ENCODE data around the gene SLC25A33.

DNA sequence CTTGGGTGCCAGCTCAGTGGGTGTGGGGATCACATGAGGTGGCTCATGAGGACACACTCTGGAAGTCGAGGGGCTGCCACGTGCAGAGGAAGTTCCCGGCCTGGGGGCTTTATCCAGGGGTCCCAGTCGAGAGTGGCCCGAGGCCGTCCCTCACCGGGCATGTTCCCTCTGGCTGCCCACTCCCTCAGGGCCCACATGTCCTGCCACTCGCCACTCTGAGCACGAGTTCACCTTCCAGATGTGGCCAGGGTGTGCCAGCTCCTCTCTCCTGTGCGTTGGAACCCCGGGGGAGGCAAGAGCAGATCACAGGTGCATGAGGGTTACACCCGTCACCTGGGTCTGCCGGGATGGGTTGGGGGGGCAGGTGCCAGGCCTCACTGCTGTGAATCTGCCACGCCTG lies 64.0 kb downstream of the SLC25A33 start:
- no peak for TF ChIP-seq CTCF (IDR thresholded peaks at IDR 0.05)
- TF ChIP-seq, protein P1, sequence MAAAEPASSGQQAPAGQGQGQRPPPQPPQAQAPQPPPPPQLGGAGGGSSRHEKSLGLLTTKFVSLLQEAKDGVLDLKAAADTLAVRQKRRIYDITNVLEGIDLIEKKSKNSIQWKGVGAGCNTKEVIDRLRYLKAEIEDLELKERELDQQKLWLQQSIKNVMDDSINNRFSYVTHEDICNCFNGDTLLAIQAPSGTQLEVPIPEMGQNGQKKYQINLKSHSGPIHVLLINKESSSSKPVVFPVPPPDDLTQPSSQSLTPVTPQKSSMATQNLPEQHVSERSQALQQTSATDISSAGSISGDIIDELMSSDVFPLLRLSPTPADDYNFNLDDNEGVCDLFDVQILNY (CRISPR knock-in tag; IDR thresholded peaks at IDR 0.05) = no peak
- TF ChIP-seq CREB1 (CRISPR knock-in tag; IDR thresholded peaks at IDR 0.05) = no peak
- TF ChIP-seq, protein P2, sequence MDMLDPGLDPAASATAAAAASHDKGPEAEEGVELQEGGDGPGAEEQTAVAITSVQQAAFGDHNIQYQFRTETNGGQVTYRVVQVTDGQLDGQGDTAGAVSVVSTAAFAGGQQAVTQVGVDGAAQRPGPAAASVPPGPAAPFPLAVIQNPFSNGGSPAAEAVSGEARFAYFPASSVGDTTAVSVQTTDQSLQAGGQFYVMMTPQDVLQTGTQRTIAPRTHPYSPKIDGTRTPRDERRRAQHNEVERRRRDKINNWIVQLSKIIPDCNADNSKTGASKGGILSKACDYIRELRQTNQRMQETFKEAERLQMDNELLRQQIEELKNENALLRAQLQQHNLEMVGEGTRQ (CRISPR knock-in tag; IDR thresholded peaks at IDR 0.05) = no peak
- no peak for TF ChIP-seq OVOL2 (CRISPR knock-in tag; IDR thresholded peaks at IDR 0.05; ENCODE audit: borderline replicate concordance)
- TF ChIP-seq, protein P3, sequence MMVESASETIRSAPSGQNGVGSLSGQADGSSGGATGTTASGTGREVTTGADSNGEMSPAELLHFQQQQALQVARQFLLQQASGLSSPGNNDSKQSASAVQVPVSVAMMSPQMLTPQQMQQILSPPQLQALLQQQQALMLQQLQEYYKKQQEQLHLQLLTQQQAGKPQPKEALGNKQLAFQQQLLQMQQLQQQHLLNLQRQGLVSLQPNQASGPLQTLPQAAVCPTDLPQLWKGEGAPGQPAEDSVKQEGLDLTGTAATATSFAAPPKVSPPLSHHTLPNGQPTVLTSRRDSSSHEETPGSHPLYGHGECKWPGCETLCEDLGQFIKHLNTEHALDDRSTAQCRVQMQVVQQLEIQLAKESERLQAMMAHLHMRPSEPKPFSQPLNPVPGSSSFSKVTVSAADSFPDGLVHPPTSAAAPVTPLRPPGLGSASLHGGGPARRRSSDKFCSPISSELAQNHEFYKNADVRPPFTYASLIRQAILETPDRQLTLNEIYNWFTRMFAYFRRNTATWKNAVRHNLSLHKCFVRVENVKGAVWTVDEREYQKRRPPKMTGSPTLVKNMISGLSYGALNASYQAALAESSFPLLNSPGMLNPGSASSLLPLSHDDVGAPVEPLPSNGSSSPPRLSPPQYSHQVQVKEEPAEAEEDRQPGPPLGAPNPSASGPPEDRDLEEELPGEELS (CRISPR knock-in tag; IDR thresholded peaks at IDR 0.05) = no peak

Data from WTC11 (cell line).